Measurements from ENCODE around the gene SLC9A4.

The SLC9A4 gene

DNA sequence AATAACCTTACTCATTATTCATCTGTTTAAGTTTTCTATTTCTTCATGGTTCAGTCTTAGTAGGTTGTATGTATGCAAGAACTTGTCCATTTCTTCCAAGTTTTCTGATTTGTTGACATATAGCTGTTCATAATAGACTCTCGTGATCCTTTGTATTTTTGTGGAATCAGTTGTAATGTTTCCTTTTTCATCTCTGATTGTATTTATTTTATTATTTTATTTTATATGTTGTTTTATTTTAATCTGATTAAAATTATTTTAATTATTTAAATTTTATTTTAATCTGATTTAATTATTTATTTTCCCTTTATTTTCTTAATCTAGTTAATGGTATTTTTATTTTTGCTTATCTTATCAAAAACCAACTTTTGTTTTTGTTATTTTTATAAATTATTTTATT lies 102.9 kb downstream of the SLC9A4 start:
- Histone ChIP-seq H3K27me3 (peaks cover 0 to 17% (median 0%) of the 10 kb centered on the region in 11 experiments; a peak in 2 of 22 replicates), H3K4me2 (no peak overlapping the region), H4K20me1 (no peaks in the 10 kb centered on the region), H3K4me1 (no peaks in the 10 kb centered on the region), H3K9ac (no peak overlapping the region), H3K9me3 (replicated peaks in 1 of 11) (peaks cover 22 to 50% (median 32%) of the 10 kb centered on the region in 11 experiments), H3K4me3 (no peak overlapping the region), H3K27ac (no peak overlapping the region), H3K36me3 (no peaks in the 10 kb centered on the region)
- TF ChIP-seq Cebpa-rat (IDR thresholded peaks at IDR 0.05): no peak

DNA sequence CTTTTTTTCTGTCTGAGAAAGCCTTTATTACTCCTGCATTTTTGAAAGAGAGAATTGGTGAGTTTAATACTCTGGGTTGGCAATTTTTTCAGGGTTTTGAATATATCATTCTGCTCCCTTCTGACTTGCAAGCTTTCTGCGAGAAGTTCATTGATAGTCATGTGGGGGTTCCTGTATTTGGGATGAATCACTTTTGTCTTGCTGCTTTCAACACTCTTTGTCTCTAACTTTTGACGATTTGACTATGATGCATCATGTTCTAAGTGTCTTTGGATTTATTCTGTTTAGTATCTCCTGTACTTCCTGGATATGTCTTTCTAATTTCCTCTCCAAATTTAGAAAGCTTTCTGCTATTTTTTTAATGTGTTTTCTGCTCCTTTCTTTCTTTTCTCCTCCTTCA lies 105.3 kb downstream of the SLC9A4 start:
- peaks cover 0 to 17% (median 0%) of the 10 kb centered on the region in 11 experiments; a peak in 2 of 22 replicates for H3K27me3 ChIP-seq
- H3K9me3 ChIP-seq (replicated peaks in 1 of 11): peaks cover 20 to 46% (median 36%) of the 10 kb centered on the region in 11 experiments
- no peaks in the 10 kb centered on the region for H4K20me1 ChIP-seq
- H3K4me1 ChIP-seq: peaks cover 0 to 10% (median 4%) of the 10 kb centered on the region in 10 experiments; a peak in 5 of 20 replicates
- no peak for TF ChIP-seq Cebpa-rat (IDR thresholded peaks at IDR 0.05)
- H3K36me3 ChIP-seq: no peaks in the 10 kb centered on the region
- no peak overlapping the region for H3K4me2 ChIP-seq
- no peak overlapping the region for H3K27ac ChIP-seq
- no peak overlapping the region for H3K9ac ChIP-seq
- H3K4me3 ChIP-seq: no peak overlapping the region

DNA sequence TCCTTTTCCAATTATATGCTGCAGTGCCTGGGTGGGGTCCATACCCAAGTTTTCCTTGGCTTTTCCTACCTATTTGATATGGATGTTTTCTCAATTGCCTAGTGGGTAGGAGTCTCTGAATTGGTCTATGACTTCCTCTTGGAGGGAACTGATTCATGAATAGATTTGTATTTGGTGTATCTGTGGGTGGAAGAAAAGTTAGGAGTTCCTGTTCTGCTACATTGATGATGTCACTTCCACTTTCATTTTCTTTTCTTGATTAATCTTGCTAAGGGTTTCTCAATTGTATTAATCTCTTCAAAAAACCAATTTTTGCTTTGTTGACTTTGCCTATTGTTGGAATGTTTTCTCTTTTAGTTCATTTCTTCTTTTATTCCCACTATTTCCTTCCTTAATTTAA lies 108.9 kb downstream of the SLC9A4 start:
- H3K27ac ChIP-seq: 0 out of 22 replicates have a peak overlapping the region, but pooled peaks of 1 of the 11 experiments have one; percentile 21
- peaks cover 0 to 22% (median 0%) of the 10 kb centered on the region in 11 experiments; a peak in 3 of 22 replicates for H3K27me3 ChIP-seq
- no peak overlapping the region for H3K9ac ChIP-seq
- TF ChIP-seq Cebpa-rat (IDR thresholded peaks at IDR 0.05): no peak
- H3K4me3 ChIP-seq: no peak overlapping the region
- H3K9me3 ChIP-seq (replicated peaks in 1 of 11): peaks cover 6 to 33% (median 21%) of the 10 kb centered on the region in 11 experiments; a peak in 20 of 22 replicates
- no peaks in the 10 kb centered on the region for H4K20me1 ChIP-seq
- no peaks in the 10 kb centered on the region for H3K36me3 ChIP-seq
- peaks cover 0 to 10% (median 4%) of the 10 kb centered on the region in 10 experiments; a peak in 5 of 20 replicates for H3K4me1 ChIP-seq
- H3K4me2 ChIP-seq: peak overlapping the region in 9 of 11 experiments; percentile 4 to 55 (median 17); a peak in 13 of 22 replicates

DNA sequence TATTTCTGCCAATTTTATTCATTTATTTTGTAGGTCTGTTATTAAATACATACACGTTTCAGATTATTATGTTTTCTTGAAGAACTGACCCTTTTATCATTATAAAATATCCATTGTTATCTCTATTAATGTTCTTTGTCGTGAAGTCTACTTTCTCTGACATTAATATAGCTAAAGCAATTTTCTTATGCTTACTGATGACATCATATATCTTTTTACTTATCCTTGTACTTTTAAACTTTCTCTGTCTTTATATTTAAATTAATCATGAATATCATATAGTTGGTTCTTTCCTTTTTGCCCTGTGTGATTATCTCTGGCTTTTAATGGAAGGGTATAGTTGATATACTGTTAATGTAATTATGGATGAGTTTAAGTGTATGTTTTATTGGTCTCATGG lies 109.8 kb downstream of the SLC9A4 start:
- Histone ChIP-seq H4K20me1 (no peaks in the 10 kb centered on the region), H3K9me3 (replicated peaks in 1 of 11) (peaks cover 6 to 33% (median 21%) of the 10 kb centered on the region in 11 experiments; a peak in 19 of 22 replicates), H3K4me2 (no peak overlapping the region), H3K27ac (no peak overlapping the region), H3K36me3 (no peaks in the 10 kb centered on the region), H3K4me3 (no peak overlapping the region), H3K27me3 (peaks cover 0 to 22% (median 0%) of the 10 kb centered on the region in 11 experiments; a peak in 3 of 22 replicates), H3K4me1 (peaks cover 0 to 10% (median 4%) of the 10 kb centered on the region in 10 experiments; a peak in 5 of 20 replicates), H3K9ac (no peak overlapping the region)
- no peak for TF ChIP-seq Cebpa-rat (IDR thresholded peaks at IDR 0.05)

All from BLaER1 treated with 17β-estradiol and CSF1 and Interleukin-3, amounts not matched to agents 10 nM and 100 nM (cell line).